ENCODE measurements around the gene KIAA0319L.
A peak's percentile ranks its signal among the peaks of the same experiment; 100 is the strongest.

KIAA0319L gene

DNA sequence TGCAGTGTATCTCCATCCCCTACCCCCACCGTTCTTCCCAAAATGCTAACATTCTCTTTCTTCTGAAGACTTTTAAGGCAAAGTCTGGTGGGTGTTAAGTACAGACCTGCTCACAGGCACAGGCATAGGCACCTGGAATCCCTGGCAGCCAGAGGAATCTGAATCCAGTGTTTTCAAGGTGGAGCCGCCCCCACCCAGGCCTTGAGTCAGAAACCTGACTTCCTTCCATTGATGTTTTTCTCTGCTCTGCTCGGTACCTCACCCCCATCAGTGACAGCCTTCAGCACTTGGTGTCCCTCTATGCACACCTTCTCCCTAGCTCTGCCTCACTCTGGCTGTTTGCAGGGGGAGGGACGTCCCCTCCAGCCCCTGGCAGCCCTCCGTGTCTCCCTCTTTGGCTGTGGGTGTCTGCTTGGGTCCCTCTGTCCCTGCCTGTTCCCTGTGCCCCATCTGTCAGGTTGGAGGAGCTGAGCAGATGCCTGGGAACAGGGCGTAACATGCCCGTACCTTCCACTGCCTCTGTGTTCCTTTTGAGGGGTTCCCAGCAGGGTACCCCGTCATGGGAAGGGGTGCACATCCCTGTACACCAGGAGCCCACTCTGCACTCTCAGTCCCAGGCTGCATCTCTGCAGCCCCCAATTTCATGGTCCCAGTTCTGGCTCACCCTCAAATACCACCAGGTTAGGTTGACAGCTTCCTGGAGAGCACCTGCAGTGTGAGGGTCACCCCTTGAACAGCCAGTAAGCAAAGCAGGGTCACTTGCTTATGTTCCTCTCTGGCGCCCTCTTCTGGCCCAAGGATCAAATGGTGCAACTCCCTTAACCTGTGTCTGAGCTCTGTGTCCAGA lies 7.1 kb upstream of the KIAA0319L start:
- peak; percentile 60 to 75 for DNase-seq (ENCODE audit: low read depth in 2 of 2, low spot score in 1 of 2)

DNA sequence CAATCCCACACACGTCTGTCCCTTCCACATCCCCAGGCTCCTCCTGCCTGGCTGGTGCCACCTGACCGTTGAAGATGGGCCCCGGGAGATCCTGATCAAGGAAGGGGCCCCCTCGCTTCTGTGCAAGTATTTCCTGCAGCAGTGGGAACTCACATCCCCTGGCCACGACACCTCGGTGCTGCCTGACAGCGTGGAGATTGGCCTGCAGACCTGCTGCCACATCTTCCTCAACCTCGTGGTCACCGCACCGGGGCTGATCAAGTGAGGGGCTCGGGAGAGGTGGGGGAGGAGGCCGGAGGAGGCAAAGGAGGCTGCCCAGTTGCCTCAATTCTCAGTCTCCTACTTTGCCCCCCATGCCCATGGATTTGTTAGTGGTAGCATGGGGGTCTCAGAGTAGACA lies 6.0 kb upstream of the KIAA0319L start:
- DNase-seq (ENCODE audit: low read depth in 2 of 2, low spot score in 1 of 2) = no peak

DNA sequence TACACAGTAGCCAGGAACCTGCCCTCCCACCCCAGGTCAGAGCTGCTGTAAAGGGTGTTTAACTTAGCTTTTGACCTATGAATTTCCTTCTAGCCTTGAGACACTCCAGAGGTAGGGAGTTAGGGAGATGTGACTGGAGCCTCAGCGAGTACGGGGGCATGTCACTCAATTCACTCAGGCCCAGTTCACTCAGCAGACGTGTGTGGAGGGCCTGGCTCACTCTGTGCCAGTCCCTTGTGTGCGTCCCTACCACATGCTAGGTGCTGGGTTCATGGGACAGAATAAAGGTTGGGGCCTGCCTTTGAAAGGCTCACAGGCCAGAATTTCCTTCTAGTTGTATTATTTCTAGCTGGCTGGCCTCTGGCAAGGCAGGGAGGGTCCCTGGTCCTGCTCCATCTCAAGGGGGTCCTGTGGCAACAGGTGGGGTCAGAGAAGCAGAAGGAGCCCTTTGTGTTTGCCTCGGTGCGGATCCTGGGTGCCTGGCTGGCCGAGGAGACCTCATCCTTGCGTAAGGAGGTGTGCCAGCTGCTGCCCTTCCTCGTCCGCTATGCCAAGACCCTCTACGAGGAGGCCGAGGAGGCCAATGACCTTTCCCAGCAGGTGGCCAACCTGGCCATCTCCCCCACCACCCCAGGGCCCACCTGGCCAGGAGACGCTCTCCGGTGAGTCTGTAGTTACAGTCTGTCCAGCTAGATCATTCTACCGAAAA lies 4.9 kb upstream of the KIAA0319L start:
- DNase-seq (ENCODE audit: low read depth in 2 of 2, low spot score in 1 of 2) = no peak

DNA sequence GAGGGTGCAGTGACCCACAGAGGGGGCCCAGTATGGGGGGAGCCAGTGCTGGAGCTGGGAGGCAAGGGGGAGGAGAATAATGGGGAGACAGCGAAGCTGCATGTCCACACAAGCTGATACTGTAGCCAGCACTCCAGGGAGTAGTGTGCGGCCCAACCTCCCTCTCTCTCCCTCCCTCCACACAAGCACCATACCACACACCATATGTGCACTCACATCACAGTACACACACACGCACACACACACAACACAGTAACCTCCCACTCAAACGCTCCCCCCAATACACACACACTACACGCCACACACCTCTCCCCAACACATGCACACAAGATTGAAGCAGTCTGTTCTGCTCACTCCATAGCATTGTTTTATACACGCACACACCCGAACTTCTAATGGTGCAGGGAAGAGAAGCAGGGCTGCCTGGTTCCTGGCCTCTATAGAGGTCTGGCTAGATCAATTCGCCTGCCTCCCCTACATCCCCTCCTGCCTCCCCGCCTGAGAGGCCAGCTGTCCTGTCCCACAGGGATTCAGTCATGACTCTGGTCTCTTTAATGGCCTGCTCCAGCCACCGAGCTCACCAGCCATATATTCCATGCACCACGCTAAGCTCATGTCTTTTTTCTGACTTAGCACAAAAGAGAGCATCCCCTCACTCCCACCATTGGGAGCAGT lies 4.2 kb upstream of the KIAA0319L start:
- DNase-seq (ENCODE audit: low read depth in 2 of 2, low spot score in 1 of 2) = no peak

DNA sequence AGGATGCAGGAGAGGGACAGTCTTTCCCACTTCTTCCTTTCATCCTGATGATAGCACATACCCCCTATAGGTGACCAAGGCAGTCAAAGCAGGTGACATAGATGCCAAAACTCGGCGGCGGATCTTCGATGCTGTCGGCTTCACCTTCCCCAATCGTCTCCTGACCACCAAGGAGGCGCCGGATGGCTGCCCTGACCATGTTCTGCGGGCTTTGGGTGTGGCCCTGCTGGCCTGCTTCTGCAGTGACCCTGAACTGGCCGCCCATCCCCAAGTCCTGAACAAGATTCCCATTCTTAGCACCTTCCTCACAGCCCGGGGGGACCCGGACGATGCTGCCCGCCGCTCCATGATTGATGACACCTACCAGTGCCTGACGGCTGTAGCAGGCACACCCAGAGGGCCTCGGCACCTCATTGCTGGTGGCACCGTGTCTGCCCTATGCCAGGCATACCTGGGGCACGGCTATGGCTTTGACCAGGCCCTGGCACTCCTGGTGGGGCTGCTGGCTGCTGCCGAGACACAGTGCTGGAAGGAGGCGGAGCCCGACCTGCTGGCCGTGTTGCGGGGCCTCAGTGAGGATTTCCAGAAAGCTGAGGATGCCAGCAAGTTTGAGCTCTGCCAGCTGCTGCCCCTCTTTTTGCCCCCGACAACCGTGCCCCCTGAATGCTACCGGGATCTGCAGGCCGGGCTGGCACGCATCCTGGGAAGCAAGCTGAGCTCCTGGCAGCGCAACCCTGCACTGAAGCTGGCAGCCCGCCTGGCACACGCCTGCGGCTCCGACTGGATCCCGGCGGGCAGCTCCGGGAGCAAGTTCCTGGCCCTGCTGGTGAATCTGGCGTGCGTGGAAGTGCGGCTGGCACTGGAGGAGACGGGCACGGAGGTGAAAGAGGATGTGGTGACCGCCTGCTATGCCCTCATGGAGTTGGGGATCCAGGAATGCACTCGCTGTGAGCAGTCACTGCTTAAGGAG lies 3.3 kb upstream of the KIAA0319L start:
- DNase-seq (ENCODE audit: low read depth in 2 of 2, low spot score in 1 of 2) = no peak

DNA sequence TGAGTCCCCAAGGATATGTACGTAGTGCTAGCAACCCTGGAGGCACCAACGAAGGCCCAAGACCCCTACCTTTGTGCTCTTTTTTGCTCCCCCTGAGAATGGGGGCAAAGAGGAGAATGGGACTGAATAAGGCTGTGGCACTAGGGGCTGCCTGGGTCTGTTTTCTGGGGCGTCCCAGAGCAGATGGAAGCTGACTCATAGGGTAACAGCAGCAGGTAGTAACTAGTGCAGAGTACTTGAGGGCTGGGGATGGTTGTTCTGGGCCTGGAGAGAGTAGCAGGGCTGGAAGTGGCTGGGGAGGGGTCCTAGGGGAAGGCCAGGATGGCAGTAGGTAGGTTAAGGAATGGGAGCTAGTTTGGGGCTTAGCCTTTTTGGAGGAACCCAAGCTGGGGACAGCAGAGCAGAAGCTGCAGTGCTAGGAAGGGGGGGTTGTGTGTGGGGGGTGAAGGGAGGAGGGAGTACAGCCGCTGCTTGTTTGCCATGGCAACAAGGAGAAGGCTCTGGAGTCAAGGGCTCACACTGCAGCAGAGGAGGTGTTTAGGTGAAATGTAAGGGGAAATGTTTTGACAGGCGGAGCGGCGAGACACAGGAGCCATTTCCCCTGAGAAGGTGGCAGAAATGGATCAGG lies 2.2 kb upstream of the KIAA0319L start:
- no peak for DNase-seq (ENCODE audit: low read depth in 2 of 2, low spot score in 1 of 2)

DNA sequence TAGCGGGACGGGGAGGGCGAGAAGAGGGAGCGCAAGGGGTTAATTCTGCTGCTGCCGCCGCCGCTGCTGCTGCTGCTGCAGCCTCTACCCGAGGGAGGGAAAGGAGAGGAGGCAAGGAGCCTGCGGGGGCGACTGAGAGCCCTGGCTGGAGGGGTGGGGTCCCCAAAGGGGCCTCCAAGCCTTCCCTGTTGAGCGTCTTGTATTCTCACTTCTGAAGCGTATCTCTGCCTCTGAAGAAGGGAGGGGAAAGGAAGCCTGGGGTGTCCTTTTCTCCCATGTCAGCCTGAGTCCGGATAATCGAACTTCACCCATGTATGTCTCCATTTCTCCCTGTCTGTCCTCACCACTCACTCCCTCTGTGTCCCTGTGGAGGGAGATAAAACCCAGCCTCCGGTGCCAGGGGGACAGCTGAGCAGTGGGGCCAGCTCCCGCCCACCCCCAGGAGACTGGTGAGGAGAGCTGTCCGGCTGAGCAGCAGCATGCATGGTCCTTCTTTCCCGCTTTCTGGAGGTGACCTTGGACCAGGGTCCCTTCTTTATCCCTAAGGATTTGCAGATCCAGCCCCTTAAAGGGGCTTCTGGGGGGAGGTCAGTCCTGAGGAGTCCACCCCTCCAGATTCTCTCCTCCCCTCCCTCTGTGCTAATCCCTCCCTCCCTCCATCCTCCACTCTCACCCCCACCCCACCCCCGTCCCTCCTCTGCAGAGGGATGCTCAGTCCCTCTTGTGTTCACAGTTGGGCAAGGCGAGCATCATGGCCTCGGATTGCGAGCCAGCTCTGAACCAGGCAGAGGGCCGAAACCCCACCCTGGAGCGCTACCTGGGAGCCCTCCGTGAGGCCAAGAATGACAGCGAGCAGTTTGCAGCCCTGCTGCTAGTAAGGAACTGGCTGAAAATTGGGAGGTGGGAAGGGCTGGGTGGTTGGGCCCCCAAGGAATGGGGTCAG lies 1.4 kb upstream of the KIAA0319L start:
- no peak for DNase-seq (ENCODE audit: low read depth in 2 of 2, low spot score in 1 of 2)

DNA sequence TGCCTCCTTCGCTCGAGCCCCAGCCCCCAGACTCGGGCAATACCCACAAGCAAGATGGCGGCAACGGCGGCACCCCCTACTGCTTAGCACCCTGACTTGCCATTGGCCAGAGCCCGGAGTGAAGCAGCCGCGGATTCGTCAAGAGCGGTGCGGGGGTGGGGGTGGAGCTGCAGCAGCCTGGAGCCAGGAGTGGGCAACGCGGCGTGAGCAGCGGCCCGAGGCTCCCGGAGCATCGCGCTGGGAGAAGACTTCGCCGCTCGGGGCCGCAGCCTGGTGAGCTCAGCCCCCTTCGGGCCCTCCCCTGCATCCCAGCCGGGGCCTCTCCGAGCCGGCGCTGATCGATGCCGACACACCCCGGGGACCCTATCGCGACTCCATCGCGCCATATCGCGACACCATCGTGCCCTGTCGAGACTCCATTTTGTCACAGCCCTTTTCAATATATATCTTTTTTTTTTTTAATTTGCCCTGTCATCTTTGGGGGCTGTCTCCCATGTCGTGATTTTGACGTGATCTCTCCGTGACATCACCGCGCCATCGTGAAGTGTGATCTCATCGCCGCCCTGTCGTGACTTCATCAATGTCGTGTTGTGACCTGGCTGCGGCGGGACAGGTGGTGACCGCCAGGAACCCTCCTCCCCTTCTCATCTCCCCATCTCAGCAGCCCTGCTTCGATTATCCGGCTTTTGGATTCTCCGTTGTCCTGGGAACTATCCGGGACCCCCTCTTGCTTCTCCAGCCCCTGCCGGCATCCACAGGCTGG lies 589 bp upstream of the KIAA0319L start, which contains the start of gene NCDN:
TSS of gene NCDN (plus strand) at position 189 of the 763 bp plus-strand sequence. CDS start at position 581, 392 bp downstream.
- peak; percentile 93 to 94 for DNase-seq (ENCODE audit: low read depth in 2 of 2, low spot score in 1 of 2)

DNA sequence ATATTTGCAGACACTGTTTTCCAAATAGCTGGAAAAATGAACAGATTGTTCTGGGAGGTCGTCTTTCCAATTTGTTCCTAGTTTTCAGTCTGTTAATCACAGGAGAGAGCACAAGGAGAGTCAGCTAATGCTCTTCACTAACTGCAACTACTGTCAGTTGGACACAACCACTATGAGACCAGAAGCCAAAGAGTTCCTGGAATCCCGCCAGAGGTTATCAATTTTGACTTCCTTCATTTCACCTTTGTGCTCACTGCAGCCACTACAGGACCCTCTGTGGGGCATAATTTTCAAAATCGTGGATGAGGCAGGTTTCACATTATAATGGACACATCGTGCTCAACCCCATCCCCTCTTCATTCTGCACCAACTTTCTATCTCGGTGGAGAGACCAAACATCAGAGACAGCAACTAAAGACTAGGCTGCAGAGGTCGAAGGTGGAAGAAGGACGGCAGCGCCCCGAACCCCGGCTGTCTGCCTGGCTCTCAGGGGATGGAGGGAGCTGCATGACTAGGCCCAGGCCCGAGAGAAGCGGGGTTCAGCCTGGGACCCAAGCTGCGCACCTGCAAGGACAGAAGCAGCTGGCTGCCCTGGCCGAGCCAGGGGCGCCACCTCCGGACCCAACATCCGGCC lies 602 bp downstream of the KIAA0319L start:
- DNase-seq (ENCODE audit: low read depth in 2 of 2, low spot score in 1 of 2) = no peak

DNA sequence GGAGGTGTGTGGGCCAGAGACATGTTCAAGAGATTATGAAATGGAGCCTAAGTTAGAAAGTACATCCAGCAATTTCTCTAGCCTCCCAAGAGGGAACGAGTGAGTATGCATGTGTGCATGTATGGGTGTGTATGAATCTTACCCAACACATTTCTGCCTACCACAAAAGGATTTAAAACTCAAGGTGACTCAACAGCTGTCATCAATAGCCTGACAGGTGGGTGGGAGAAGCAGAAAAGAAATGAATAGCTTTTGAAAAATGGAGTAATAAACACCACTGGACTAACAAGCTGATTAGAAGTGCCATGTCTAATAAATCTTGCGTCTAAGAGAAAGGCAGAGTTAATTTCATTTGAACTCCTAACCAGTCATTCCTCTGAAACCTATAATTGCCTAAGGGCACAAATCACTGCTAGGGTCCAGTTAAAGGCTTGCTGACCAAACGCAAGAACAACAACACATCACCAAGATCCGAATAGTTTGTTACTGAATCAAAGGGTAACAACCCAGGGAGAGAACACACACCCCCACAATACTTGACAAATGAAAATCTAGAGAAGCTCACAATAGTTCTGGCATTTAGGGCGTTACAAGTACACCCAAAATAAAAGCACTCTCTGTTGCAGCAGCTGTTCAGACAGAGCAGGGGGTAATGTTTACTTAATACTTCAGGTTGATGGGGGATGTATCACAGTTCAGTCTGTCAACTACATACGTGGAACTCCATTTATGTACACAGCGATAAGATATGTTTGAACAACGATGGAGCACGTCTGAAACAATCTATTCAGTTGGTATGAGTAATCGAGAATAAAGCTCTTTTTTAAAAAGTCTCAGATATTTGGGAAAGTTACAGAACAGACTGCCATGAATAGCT lies 1.4 kb downstream of the KIAA0319L start:
- no peak for DNase-seq (ENCODE audit: low read depth in 2 of 2, low spot score in 1 of 2)

DNA sequence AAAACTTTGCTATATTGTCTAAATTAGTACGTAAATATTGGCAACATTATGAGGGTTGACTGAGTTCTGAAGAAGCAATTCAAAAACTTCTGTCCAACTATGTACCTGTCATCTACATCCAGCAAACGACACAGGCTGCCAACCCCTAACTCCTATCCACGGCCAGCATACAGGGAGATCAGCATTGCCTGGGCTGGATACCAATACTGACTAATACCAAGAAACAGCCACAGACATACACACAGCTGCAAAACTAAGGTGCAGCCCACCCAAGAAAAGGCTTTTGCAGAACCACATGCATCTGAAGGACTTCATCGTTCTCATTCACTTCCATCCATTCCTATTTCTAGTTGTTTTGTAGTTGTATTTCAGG lies 2.0 kb downstream of the KIAA0319L start:
- no peak for DNase-seq (ENCODE audit: low read depth in 2 of 2, low spot score in 1 of 2)

DNA sequence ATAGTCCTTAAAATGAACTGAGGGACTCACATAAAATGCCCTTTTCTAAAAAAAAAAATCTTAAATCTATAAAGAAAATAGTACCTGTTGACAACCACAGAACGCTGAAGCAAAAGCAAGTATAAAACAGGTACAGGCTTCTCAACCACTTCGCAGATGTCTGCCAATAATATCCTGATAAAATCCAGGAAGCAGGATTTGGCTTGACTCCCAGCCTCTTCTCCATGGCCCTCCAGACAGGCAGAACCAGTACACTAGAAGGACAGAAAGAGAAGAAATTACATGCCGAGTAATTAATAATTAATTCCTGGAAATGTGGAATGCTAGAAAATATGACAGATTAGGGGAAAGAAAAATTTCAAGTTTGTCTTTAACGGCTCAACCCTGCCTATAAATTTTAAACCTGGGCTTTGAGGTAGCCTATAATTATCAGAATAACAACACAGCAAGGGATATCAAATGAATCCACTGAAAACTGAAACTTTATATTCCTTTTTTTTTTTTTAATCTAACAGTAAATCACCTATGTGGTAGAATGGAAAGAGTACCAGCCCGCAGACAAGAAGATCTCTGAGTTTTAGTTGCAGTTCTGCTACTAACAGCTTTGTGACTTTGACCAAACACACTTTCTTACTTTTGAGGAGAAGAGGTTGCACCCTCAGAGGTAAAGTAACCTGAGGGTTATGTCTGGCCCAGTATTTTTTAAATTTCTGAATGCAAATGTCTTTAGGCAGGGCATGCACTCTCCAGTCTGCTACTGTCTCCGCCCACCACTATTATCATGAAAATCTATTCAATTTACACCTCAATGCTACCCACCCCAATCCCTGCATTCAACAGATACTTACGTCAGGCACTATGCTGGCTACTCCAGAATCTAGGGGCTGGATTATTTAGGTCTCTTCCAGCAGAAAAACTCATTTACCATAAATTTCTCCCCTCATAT lies 2.7 kb downstream of the KIAA0319L start:
- DNase-seq (ENCODE audit: low read depth in 2 of 2, low spot score in 1 of 2) = no peak

DNA sequence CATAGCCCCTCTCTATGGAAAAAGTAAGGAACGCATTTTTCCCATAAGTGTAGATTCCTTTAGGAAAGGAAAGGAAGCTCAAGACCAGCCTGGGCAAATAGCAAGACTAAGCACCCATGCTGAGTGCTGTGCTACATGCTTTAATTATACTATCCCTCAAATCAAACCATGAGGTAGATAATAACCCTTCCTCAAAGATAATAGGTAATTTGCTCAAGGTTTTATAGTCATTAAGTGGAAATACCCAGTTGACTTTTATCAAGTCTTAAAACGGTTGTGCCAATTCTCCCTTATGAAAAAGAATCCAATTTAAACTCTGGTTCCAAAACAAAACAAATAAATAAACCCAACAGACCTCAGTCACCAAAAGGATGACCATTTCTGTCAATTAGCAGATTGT lies 3.4 kb downstream of the KIAA0319L start:
- DNase-seq (ENCODE audit: low read depth in 2 of 2, low spot score in 1 of 2) = no peak

DNA sequence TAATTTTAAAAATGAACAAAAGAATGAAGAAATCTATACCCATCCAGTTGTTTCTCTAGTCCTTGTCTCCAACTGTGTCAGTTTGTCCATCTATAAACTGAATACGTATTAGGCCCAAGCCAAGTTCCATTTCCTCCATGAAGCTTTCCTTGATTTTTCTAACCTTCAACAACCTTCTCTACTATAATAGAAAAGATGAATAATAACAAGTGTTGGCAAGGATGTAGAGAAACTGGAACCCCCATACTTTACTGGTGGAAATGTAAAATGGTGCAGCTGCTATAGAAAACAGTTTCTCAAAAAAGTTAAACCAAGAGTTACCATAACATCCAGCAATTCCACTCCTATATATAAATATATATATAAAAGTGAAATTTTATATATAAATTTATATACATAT lies 10.6 kb downstream of the KIAA0319L start:
- DNase-seq (ENCODE audit: low read depth in 2 of 2, low spot score in 1 of 2) = no peak

DNA sequence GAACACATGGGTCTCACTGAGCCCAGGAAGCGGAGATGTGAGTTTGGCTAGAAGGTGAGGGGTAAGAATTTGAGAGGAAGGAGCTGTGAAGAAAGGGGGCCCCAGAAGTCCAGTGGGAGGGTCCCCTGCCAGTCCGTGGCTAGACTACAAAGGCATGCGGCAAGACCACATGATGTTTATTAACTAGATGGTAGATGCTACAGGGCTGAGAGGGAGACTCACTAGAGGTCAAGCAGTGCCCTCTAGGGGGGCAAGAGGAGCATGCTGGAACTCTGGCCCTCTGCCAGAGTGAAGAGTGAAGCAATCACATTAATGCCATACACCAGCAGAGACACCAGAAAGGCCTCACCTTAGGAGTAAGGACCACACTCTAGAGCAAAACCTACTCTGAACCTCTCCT lies 12.2 kb downstream of the KIAA0319L start:
- no peak for DNase-seq (ENCODE audit: low read depth in 2 of 2, low spot score in 1 of 2)

DNA sequence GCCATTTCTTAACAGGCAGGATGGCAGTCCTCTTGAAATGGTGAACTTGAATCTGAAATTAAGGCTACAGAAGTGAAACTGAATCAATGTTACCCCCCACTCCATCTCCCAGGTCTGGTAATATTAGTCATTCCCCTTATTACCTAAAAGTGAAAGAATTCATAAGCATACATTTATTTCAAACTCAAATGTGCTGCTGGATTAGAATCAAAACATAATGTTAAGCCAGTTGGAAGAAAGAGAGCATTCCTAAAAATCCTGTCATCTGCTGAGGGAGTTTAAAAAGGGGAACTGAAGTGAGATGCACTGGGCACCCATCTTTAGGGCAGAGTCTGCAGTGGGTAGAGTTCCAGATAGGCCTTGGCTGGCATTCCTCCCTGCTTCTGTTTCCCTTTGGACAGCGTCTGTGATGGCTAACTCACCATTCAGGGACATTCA lies 17.4 kb downstream of the KIAA0319L start:
- DNase-seq (ENCODE audit: low read depth in 2 of 2, low spot score in 1 of 2) = no peak

All from stimulated activated CD8-positive, alpha-beta memory T cell treated with anti-CD3 and anti-CD28 coated beads, Interleukin-4, amount 100 ng/mL, for 4 hours (primary cell).